GM19043 (cell line): ENCODE results near the gene DDR2.

Source experiments
- ATAC-seq: cut with Tn5 transposase; IDR thresholded peaks from one replicate; pipeline ENCODE4 v1.9.1; 2021; ENCODE audit warnings: low read depth; ENCODE audit not compliant: unreplicated experiment

The DDR2 gene

GRCh38 chr1:162670928-162671663 lies 38.8 kb downstream of the DDR2 start:
- no peak for ATAC-seq

- ATAC-seq = no peak
Measured at GRCh38 chr1:162671664-162672410, 39.6 kb downstream of the DDR2 start.

- no peak for ATAC-seq
Measured at GRCh38 chr1:162672622-162673260, 40.5 kb downstream of the DDR2 start.

- ATAC-seq = no peak
Measured at GRCh38 chr1:162674034-162674608, 41.9 kb downstream of the DDR2 start.

GRCh38 chr1:162676087-162676486 lies 43.8 kb downstream of the DDR2 start:
- ATAC-seq = no peak

- no peak for ATAC-seq
Measured at GRCh38 chr1:162676750-162677149, 44.5 kb downstream of the DDR2 start.

GRCh38 chr1:162677607-162678371 lies 45.5 kb downstream of the DDR2 start:
- ATAC-seq = no peak

- ATAC-seq = no peak
Measured at GRCh38 chr1:162678439-162678838, 46.2 kb downstream of the DDR2 start.

GRCh38 chr1:162679298-162679697 lies 47.0 kb downstream of the DDR2 start:
- no peak for ATAC-seq

- ATAC-seq = no peak
Measured at GRCh38 chr1:162680419-162681121, 48.3 kb downstream of the DDR2 start.

GRCh38 chr1:162681122-162681436 lies 48.8 kb downstream of the DDR2 start:
- ATAC-seq = no peak

GRCh38 chr1:162682013-162682419 lies 49.8 kb downstream of the DDR2 start:
- no peak for ATAC-seq

GRCh38 chr1:162687870-162688269 lies 55.6 kb downstream of the DDR2 start:
- ATAC-seq = no peak

GRCh38 chr1:162688521-162688920 lies 56.3 kb downstream of the DDR2 start:
- ATAC-seq = no peak

- no peak for ATAC-seq
Measured at GRCh38 chr1:162688931-162689330, 56.7 kb downstream of the DDR2 start.

- ATAC-seq = no peak
Measured at GRCh38 chr1:162689745-162690671, 57.7 kb downstream of the DDR2 start.

GRCh38 chr1:162690672-162691434 lies 58.6 kb downstream of the DDR2 start:
- no peak for ATAC-seq

- no peak for ATAC-seq
Measured at GRCh38 chr1:162691999-162692575, 59.8 kb downstream of the DDR2 start.
